ENCODE results near the gene EFHD2. TPM values are rescaled to one million over a fixed set of nuclear protein-coding genes. Genes with fewer than 3 reads are reported as not detected.

Gene EFHD2
- total RNA-seq, 2 experiments from 2014 or later = 67.6 to 69.5 TPM

- Mint-ChIP-seq H3K4me3 (no peak overlapping the region), H3K9me3 (no peaks in the 10 kb centered on the region), H3K36me3 (ENCODE audit: low read depth) (no peaks in the 10 kb centered on the region), H3K27me3 (peaks cover 3% of the 10 kb centered on the region), H3K27ac (no peak overlapping the region), H3K4me1 (peaks cover 3% of the 10 kb centered on the region)
- CTCF ChIA-PET = interaction anchor here (0.6 to 1.2 kb wide), 4 partner anchors 9 to 145 kb away, joined by 3 to 4 read pairs (median 3); no protein-coding TSS in a partner anchor
- DNase-seq = no peak
- POLR2A ChIA-PET = no interaction called here
Measured at GRCh38 chr1:15443281-15443680, 33.6 kb downstream of the EFHD2 start.

GRCh38 chr1:15444468-15445389 lies 35.0 kb downstream of the EFHD2 start:
- Mint-ChIP-seq H3K4me1 (peaks cover 3% of the 10 kb centered on the region), H3K36me3 (ENCODE audit: low read depth) (no peaks in the 10 kb centered on the region), H3K4me3 (no peak overlapping the region), H3K27me3 (peaks cover 3% of the 10 kb centered on the region), H3K9me3 (no peaks in the 10 kb centered on the region), H3K27ac (no peak overlapping the region)
- ChIA-PET POLR2A (no interaction called here), CTCF (interaction anchor here (1.2 kb wide), 1 partner anchor 146 kb away, joined by 3 read pairs; no protein-coding TSS in a partner anchor)
- DNase-seq = no peak

- no peak overlapping the region for H3K4me3 Mint-ChIP-seq
Measured at GRCh38 chr1:15445390-15446122, 35.9 kb downstream of the EFHD2 start.

GRCh38 chr1:15446212-15446611 lies 36.5 kb downstream of the EFHD2 start:
- no peak overlapping the region for H3K27ac Mint-ChIP-seq
- peaks cover 3% of the 10 kb centered on the region for H3K27me3 Mint-ChIP-seq
- ChIA-PET CTCF (no interaction called here), POLR2A (no interaction called here)
- H3K9me3 Mint-ChIP-seq = no peaks in the 10 kb centered on the region
- peaks cover 3% of the 10 kb centered on the region for H3K4me1 Mint-ChIP-seq
- H3K36me3 Mint-ChIP-seq (ENCODE audit: low read depth) = no peaks in the 10 kb centered on the region
- H3K4me3 Mint-ChIP-seq = no peak overlapping the region
- DNase-seq = no peak

More at GRCh38 chr1:15445390-15446122, 35.9 kb downstream of the EFHD2 start:
- peaks cover 3% of the 10 kb centered on the region for H3K27me3 Mint-ChIP-seq
- H3K9me3 Mint-ChIP-seq = no peaks in the 10 kb centered on the region
- POLR2A ChIA-PET = no interaction called here
- H3K4me1 Mint-ChIP-seq = peaks cover 3% of the 10 kb centered on the region
- no peak overlapping the region for H3K27ac Mint-ChIP-seq
- CTCF ChIA-PET = no interaction called here
- no peak for DNase-seq
- no peaks in the 10 kb centered on the region for H3K36me3 Mint-ChIP-seq (ENCODE audit: low read depth)

- Mint-ChIP-seq H3K9me3 (no peaks in the 10 kb centered on the region), H3K4me1 (peaks cover 3% of the 10 kb centered on the region), H3K4me3 (no peak overlapping the region), H3K27ac (no peak overlapping the region), H3K27me3 (peaks cover 3% of the 10 kb centered on the region), H3K36me3 (ENCODE audit: low read depth) (no peaks in the 10 kb centered on the region)
- CTCF ChIA-PET = interaction anchor here (0.7 to 1.7 kb wide), 2 partner anchors 49 to 157 kb away, joined by 3 read pairs; no protein-coding TSS in a partner anchor
- POLR2A ChIA-PET = no interaction called here
- DNase-seq = no peak
Measured at GRCh38 chr1:15448877-15449462, 39.3 kb downstream of the EFHD2 start.

- Mint-ChIP-seq H3K27me3 (peaks cover 3% of the 10 kb centered on the region), H3K4me3 (no peak overlapping the region), H3K4me1 (peaks cover 3% of the 10 kb centered on the region), H3K9me3 (no peaks in the 10 kb centered on the region), H3K27ac (no peak overlapping the region), H3K36me3 (ENCODE audit: low read depth) (no peaks in the 10 kb centered on the region)
- ChIA-PET POLR2A (no interaction called here), CTCF (interaction anchor here (1.7 kb wide), 1 partner anchor 50 kb away, joined by 3 read pairs; no protein-coding TSS in a partner anchor)
- no peak for DNase-seq
Measured at GRCh38 chr1:15449567-15449966, 39.9 kb downstream of the EFHD2 start.

GRCh38 chr1:15451014-15451722 lies 41.5 kb downstream of the EFHD2 start:
- H3K4me3 Mint-ChIP-seq = no peak overlapping the region
- CTCF ChIA-PET = interaction anchor here (1.0 kb wide), 1 partner anchor 9 kb away, joined by 3 read pairs; no protein-coding TSS in a partner anchor
- no peaks in the 10 kb centered on the region for H3K36me3 Mint-ChIP-seq (ENCODE audit: low read depth)
- DNase-seq = no peak
- POLR2A ChIA-PET = no interaction called here
- no peaks in the 10 kb centered on the region for H3K9me3 Mint-ChIP-seq
- no peak overlapping the region for H3K27ac Mint-ChIP-seq
- H3K4me1 Mint-ChIP-seq = no peaks in the 10 kb centered on the region
- H3K27me3 Mint-ChIP-seq = peaks cover 3% of the 10 kb centered on the region

- Mint-ChIP-seq H3K9me3 (no peaks in the 10 kb centered on the region), H3K27ac (no peak overlapping the region), H3K4me1 (no peaks in the 10 kb centered on the region), H3K27me3 (peaks cover 2% of the 10 kb centered on the region), H3K4me3 (no peak overlapping the region), H3K36me3 (ENCODE audit: low read depth) (no peaks in the 10 kb centered on the region)
- CTCF ChIA-PET = no interaction called here
- POLR2A ChIA-PET = no interaction called here
- no peak for DNase-seq
Measured at GRCh38 chr1:15452216-15452615, 42.5 kb downstream of the EFHD2 start.

- Mint-ChIP-seq H3K36me3 (ENCODE audit: low read depth) (no peaks in the 10 kb centered on the region), H3K27me3 (peaks cover under 1% of the 10 kb centered on the region), H3K4me3 (no peak overlapping the region), H3K9me3 (no peaks in the 10 kb centered on the region), H3K27ac (no peak overlapping the region), H3K4me1 (no peaks in the 10 kb centered on the region)
- DNase-seq = no peak
- ChIA-PET CTCF (no interaction called here), POLR2A (no interaction called here)
Measured at GRCh38 chr1:15452866-15453571, 43.3 kb downstream of the EFHD2 start.

- H3K4me1 Mint-ChIP-seq = no peaks in the 10 kb centered on the region
- no peaks in the 10 kb centered on the region for H3K9me3 Mint-ChIP-seq
- DNase-seq = no peak
- POLR2A ChIA-PET = no interaction called here
- CTCF ChIA-PET = no interaction called here
- H3K27ac Mint-ChIP-seq = no peak overlapping the region
- peaks cover 3% of the 10 kb centered on the region for H3K27me3 Mint-ChIP-seq
- H3K36me3 Mint-ChIP-seq (ENCODE audit: low read depth) = no peaks in the 10 kb centered on the region
- no peak overlapping the region for H3K4me3 Mint-ChIP-seq
Measured at GRCh38 chr1:15453734-15454133, 44.0 kb downstream of the EFHD2 start.

GRCh38 chr1:15454256-15454655 lies 44.6 kb downstream of the EFHD2 start:
- DNase-seq = no peak
- Mint-ChIP-seq H3K4me1 (no peaks in the 10 kb centered on the region), H3K27me3 (peaks cover 3% of the 10 kb centered on the region), H3K4me3 (no peak overlapping the region), H3K9me3 (no peaks in the 10 kb centered on the region), H3K27ac (no peak overlapping the region), H3K36me3 (ENCODE audit: low read depth) (no peaks in the 10 kb centered on the region)
- POLR2A ChIA-PET = no interaction called here
- CTCF ChIA-PET = no interaction called here

- ChIA-PET POLR2A (no interaction called here), CTCF (no interaction called here)
- Mint-ChIP-seq H3K9me3 (no peaks in the 10 kb centered on the region), H3K27ac (no peak overlapping the region), H3K4me1 (no peaks in the 10 kb centered on the region), H3K27me3 (peaks cover 4% of the 10 kb centered on the region), H3K36me3 (ENCODE audit: low read depth) (no peaks in the 10 kb centered on the region), H3K4me3 (no peak overlapping the region)
- DNase-seq = no peak
Measured at GRCh38 chr1:15455522-15455921, 45.8 kb downstream of the EFHD2 start.
